Neural progenitor cell (in vitro differentiated cells): Measurements from ENCODE around the gene IKBKE.

Experiments used
- CTCF ChIP-seq: fragments of 200-600 bp; sonication (generic); IDR thresholded peaks from 2 replicates; pipeline ENCODE4 v1.5.1; 2017; ENCODE audit warnings: antibody characterized with exemption, mild to moderate bottlenecking
- EZH2 ChIP-seq: fragments of 200-600 bp; sonication (generic); IDR thresholded peaks from 2 replicates; pipeline ENCODE4 v1.6.1; 2017; ENCODE audit warnings: antibody characterized with exemption, mild to moderate bottlenecking, moderate library complexity
- EZH2phosphoT487 ChIP-seq: fragments of 200-600 bp; sonication (generic); IDR thresholded peaks from 2 replicates; pipeline ENCODE4 v1.6.1; 2017; ENCODE audit warnings: antibody characterized with exemption

- no peak for TF ChIP-seq CTCF
- no peak for TF ChIP-seq EZH2
- no peak for TF ChIP-seq EZH2phosphoT487
These were observed 6.8 kb downstream of the IKBKE start for GRCh38 chr1:206477110-206477509.
